Stimulated activated CD4-positive, alpha-beta T cell treated with anti-CD3 and anti-CD28 coated beads, Interleukin-15, amount 100 ng/mL, for 48 hours (primary cell): ENCODE results near the gene GFI1B.
"Not testable (repeated sequence)": the region's sequence is repeated elsewhere in the genome, so short reads cannot be mapped to it uniquely, and the experiment has no call there.

Experiments used
- DNase-seq, 2 donors: peaks; one replicate each; pipeline ENCODE4 v3.0.0-alpha.2; 2020; ENCODE audit warnings: low read depth in 2 of 2

GFI1B gene

DNA sequence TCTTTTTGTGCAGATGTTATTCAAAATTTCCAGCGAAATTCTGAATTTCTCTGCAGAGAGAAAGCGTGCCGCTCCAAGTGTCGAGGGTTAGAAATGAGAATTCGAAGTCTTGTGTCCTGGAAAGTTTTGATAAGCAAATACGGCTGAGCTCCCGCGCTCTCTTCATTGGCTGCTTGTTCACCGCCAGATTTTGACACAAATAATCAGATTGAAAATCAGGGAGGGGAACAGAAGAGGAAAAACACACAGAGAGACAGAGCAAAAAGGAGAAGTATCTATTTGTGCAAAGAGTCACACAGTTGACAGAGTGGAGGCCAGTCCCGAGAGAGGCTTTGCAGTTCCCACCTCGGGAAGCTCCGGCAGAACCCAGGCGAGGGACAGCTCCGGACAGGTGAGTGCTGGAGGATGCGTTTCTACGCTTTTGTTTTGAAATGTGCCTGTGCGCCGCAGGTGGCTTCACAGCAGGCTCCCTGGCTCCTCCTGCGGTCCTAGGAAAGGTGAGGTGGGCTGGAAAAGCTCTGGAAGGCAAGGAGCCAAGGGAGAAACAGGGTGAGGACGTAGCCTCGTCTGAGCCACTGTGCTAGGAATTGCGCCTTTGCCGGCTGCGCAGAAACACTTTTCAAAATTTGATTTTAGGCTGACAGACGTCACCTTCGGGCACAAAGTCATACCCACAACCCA, at the start of gene GFI1B:
Gene GFI1B (plus strand): TSS at position 244 of the 681 bp plus-strand sequence. CDS start 7,985 bp downstream, outside the sequence.
- no peak for DNase-seq

DNA sequence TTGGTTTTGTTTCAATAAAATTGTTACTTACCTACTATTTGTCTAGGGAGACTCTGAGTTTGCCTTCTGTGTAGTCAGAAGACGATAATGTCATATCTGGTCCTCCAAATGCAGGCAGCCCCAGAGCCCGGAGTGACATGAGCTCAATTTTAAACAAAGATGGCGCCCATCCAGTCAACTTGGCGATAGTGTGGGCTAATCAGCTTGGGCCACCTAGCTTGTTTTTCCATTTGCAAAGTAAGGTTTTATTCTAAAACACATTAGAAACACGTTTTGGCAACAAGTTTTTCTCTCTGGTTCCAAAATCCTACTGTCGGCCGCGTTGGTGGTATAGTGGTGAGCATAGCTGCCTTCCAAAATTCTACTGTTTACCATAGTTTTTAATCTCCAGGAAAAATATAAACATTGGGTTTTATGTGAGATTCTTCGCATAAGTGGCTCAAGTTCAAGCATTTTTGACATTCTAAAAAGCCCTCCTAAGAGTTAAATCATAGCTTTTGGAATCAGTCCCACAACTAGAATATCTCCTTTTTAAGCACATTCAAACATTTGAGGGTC, 47.2 kb upstream of the GFI1B start:
- DNase-seq = no peak

DNA sequence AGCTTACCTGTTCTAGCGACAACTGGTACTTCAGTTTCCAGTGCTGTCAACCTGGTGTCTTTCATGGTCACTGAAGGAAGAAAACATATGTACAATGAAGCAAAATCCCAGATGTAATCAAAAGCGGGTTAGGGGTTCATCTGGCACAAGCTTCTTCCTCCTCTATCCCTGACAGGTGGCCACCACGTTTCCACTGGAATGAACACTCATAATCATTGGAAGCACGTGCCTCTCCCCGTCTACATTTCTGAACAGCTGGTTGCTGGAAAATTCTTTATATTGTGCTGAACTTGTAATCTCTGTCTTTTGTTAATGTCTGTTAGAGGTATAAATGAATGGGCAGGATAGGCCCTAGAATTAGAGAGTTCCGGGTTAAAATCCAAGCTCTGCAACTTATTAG, 43.5 kb upstream of the GFI1B start:
- no peak for DNase-seq

DNA sequence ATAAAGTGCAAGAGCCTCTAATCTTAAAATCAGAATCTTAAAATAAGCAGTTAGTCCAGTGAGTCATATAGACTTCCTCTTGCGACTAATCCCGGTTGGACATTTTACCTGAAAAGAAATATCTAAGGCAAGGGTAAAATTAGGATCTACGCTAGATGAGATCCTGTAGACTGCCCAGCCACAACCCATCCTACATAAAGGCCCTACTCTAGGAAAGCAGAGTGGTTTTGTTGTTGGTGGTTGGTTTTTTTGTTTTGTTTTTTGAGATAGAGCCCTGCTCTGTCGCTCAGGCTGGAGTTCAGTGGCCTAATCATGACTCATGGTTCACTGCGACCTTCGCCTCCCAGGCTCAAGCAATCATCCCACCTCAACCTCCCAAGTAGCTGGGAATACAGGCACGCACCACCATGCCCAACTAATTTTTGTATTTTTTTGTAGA, 41.0 kb upstream of the GFI1B start:
- DNase-seq = no peak

DNA sequence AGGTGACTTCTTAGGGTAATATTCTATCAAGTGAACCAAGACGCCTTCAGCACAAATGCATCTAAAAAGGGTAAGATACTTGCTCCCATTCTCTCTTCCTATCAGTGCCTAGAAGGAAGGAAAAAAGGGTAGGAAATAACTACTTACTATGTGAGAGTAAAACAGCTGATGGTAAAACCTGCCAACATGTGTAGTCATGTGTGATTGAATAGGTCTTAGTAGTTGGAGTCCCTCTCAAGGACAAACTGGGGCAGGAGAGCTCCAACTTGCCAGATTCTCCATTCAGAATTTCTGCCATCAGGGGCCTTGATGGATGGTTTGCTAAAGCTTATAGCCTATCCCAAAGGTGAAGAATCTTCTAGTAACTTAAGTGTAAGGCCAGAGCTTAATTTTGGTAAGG, 39.3 kb upstream of the GFI1B start:
- no peak for DNase-seq

DNA sequence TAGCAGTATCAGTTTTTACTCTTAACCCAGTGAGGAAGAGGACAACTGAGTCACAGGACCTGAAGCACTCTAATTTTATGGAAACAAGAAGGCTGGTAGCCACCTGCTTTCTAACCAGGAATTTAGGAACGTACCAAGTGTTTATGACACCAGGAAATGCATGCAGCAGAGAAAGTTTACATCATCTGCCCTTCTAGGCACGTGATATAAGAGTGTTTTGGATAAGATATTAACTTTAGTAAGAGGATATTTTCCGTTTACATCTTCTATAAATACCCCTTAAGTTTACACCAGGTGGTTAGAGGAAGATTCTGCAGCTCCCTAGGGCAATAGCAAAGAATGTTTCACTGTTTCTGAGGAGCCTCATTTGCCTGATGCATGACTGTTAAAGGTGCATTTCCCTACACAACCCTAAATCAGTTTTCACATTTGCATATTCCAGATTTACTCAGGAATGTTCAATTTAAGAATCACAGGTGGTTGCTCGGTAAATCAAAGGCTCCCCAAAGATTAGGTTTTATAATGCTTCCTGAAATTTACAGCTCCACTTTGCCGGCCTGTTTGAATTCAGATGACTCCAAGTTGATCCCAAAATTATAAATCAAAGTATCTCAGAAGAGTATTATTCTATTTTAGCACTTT, 35.8 kb upstream of the GFI1B start:
- DNase-seq = no peak

DNA sequence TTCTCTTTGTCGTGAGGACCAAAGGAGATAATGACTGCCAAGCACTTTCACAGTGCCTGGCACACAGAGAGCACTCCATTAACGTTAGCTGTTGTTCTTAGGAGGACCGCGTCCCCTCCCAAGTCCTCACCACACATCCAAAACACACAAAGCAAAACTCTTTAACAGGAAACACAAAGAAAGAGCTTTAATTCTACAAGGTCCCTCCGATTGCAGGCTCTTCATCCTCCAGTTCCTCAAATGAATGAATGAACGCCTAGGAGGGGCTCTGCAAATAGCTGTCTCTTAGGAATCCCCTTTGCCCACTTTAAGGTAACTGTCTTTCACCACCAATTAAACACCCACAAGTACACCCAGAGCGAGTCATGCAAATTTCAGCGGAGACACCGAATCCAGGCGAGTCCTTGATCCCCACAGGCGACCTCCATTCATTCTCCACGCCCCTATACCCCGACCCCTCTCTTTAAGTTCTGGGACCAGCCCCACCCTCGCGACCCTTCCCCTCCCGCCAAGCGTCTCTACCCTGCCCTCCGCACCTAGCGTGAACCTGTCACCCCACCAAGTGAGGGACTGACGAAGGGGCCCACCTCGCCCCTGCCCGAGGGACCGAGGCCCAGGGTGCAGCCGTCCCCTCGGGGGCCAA, 34.7 kb upstream of the GFI1B start:
- DNase-seq = no peak

DNA sequence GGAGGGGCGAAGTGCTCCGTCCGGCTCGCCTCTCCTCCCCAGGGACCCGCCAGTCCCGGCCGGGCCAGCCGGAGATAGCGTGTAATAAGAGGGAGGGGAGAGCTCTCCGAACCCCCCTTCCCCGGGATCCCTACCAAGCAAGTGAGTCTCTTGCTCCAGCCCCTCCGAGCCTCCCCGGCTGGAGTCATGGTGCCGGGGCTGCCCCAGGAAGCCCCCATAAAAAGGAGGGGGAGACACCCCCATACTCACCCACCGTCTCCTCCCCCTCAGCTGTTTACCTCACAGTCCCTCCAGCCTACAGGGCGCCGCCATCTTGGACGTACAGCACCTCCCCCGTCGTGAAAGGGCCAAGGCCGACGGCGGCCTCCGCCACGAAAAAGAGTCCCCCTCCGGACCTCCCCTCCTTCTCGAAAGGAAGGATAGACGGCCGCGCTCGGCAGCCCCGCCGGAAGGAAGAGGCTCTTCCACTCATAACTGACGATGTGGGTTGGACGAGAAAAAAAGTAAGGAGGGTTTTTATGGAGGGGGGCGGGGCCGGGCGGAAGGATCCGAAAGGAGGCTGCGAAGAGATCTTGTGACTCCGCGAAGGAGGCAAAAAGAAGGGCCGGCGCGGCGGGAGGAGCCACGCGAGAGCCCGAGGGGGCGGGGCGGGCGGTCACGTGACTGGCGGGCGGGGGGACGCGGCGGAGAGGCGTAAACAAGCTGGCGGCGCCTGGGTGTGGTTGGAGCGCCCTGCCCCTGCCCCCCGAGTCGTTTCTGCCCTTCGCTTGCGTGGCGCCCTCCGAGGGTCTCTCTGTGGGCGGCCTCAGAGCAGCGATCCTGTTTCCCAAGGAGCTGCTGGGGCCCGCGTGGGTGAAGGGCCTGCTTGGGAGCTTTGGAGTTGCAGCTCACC, 34.0 kb upstream of the GFI1B start, which contains the start of gene TSC1:
Gene TSC1 (minus strand): TSS at position 323 of the 892 bp plus-strand sequence. CDS start 15,744 bp downstream, outside the sequence.
- peak; percentile 95 to 97 for DNase-seq

DNA sequence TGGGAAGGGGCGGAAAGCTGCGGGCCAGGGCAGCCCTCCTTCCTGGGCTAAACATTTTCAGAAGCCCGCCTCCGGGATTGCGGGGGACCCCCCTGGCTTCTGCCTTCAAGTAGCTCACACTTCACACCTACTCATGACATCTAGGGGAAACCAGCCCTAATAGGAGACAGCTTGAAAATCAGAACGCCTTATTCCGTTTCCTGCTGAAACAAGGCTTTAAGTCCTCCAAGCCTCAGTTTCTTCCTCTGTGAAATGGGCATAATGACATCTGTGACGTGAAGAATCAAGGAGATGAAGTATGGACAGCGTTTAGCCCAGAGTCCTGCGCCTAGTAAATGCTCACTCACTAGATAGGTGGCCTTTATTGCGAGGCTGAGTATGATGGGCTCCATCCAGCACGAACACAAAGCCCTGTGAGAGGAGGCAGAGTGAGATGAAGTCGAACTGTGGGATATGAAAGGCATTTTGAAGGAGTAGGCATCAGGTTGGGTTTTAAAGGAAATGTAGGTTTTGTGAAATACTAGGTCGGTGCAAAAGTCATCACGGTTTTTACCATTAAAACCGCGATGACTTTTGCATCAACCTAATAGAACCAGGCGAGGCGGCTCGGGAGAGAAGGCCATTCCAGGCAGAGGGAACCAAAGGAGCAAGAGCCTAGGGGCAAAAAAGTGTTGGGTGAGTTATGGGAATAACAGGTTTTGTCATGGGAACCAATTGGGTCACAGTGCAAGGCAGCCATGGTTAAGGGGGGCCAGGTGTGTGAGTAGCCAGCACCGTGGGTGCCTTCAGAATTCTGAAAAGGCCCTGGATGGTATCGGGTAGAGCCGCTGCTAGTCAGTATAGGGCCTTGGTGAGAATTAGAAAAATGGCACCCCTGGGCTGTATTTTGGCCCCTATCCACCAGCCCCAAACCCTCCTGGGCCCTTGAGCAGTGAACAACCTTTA, 33.0 kb upstream of the GFI1B start:
- DNase-seq = no peak

DNA sequence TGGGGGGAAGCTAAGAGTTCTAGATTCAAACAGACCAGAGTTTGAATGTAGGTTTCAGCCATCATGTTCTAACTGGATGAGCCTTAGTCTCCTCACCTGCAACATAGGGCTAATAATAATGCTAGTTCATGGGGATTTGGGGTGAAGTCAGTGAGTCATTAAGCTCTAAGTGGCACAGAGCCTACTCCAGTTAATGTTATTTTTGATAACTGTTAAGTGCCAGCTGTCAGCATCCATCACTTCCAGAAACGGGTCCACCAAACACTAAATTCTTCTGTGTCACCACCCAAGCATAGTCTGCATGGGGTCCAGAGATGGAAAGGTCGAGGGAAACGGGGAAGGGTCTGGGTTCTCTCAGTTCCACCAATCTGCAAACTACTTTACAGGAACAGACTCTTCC, 32.3 kb upstream of the GFI1B start:
- no peak for DNase-seq

DNA sequence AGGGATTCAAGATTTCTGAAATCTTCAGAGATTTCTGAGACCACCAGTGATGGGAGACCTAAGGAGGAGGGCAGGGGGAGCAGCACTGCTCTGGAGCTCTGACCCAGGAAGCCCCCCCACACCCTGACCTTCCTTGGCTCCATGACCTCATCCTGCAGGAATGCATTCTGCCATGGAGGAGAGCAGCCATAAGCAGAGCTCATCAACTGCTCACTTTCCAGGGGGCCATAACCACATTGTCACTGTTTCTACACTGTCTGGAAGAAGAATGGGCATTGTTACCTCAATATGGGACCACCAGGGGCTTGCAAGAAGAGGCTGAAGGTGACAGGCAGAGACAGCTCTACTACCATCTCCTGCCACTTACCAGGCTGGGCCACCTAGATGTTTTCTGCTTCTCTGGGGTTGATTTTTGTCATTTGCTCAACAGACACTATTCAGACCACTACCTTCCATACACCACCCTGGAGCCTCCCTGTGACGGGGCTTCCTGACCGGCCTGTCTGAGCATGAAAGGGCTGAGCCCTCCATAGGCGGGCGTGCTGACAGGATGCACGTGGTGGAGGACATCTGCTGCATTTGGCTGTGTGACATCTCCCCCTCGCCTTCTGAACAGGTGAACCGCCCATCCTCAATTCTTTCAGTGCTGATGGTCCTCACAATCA, 31.7 kb upstream of the GFI1B start:
- no peak for DNase-seq

DNA sequence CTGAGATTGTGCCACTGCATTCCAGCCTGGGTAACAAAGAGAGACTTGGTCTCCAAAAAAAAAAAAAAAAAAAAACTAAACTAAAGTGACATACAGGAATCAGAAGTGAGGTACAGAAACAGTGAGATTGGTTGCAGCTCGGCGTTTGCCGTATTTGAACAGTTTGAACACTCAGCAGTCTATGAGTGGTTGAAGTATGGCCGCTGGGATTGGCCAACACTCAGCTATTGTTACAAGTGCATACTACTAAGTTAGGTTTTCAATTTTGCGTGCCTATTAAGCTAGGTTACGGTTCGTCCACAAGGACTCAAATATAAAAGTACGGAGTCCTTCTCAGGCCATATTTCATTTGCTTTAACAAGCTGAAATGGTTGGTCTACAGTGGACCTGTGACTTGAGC, 30.7 kb upstream of the GFI1B start:
- no peak for DNase-seq

DNA sequence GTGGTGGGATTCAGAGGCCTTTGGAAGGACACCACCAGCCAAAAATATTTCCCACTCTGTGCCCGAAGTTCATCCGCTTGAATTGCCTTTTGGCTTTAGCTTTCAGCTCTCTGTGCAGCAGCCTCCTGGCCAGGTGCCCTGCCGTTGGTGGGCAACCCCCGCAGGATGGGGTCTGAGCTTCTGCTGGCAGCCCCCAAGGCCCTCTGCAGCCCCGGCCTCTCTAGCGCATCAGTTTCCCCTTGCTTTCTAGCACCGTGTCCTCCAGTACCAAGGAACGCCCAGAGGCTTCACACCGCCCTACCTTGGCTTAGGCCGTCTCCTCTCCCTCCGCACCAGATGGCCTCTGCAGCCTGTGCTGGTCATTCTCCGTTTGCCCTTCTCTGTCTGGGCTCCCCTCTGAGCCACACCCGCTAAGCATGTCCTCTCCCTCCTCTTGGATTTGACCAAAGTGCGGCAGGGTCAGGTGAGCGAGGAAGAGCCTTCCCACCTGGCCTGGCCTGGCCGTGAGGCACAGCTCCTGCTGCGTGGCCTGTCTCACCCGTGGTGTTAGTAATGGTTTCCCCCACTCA, 29.9 kb upstream of the GFI1B start:
- DNase-seq = no peak

DNA sequence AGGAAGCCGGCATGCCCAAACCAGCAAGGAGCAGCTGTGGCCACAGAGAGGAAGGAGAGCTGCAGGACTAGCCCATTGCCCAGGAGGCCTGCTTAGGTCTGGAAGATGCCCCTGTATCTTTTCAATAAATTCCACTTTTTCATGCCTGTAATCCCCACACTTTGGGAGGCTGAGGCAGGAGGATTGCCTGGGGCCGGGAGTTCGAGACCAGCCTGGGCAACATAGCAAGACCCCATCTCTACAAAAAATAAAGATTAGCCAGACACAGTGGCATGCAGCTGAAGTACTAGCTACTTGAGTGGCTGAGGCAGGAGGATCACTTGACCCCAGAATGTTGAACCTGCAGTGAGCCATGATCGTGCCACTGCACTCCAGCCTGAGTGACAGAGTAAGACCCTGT, 28.8 kb upstream of the GFI1B start:
- DNase-seq = no peak

DNA sequence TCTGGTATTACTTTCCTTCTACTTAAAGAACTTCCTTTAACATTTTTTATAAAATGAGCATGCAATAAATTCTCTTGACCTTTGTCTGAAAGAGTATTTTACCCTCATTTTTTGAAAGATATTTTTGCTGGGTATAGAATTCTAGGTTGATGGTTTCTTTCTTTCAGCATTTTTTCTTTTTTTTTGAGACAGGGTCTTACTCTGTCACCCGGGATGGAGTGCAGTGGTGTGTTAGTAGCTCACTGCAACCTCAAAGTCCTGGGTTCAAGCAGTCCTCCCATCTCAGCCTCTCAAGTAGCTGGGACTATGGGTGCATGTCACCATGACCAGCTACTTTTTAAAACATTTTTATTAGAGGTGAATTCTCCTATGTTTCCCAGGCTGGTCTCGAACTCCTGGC, 23.4 kb upstream of the GFI1B start:
- no peak for DNase-seq

DNA sequence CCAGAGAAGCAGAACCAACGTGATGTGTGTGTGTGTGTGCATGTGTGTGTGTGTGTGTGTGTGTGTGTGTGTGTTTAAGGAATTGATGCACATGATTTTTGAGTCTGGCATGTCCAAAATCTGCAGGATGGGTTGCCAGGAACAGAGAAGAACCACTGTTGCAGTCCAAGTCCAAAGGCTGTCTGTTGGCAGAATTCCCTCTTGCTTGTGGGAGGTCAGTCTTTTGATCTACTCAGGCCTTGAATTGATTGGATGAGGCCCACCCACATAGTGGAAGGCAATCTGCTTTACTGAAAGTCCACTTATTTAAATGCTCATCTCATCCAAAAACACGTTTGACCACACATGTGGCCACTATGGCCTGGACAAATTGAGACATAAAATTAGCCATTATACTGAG, 22.7 kb upstream of the GFI1B start:
- DNase-seq = no peak

DNA sequence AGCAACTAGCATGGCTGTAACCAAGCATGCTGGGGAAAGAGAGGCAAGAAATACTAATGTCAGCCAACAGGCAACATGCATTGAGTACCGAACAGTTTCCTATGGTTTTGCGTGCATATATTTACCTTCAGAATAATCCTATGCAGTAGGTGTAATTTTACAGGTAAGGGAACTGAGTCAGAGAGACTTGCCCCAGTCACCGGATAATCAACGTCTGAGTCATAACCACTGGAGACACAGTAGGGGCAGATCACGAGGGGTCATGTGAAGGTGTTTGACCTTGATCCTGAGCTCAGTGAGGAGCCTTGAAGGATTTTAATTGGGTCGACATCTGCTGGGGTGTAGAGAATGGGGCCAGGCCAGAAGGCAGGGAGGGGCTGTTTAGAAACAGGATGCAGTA, 20.7 kb upstream of the GFI1B start:
- no peak for DNase-seq

DNA sequence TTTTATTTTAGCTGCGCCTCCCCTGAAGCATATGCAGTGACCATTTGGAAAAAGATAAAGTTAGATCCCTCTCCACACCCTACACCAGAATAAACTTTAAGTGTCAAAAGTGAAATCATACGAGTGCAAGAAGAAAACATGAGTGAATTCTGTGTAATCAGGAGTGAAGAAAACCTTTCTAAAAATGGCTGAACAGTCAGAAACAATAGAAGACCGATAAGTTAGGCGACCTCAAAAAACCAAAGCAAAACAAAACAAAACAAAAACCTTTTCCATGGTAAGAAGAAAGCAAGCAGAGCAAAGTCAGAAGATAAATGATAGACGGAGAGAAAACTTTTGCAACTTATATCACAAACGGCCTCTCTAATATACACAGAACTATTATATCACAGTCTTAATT, 17.5 kb upstream of the GFI1B start:
- no peak for DNase-seq

DNA sequence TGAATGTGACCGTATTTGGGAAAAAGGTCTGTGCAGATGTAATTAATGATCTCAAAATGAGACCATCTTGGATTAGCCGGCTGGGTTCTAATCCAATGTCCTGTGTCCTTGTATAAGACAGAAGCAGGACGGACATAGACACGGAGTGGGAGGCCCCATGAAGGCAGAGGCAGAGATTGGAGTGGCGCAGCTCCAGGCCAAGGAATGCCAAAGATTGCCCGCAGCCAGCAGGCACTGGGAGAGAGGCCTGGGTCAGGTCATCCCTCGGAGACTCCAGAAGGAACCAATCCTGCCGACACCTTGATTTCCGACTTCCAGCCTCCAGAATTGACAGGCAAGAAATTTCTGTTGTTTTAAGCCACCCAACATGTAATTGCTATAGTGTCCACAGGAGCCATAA, 13.0 kb upstream of the GFI1B start:
- DNase-seq = no peak

DNA sequence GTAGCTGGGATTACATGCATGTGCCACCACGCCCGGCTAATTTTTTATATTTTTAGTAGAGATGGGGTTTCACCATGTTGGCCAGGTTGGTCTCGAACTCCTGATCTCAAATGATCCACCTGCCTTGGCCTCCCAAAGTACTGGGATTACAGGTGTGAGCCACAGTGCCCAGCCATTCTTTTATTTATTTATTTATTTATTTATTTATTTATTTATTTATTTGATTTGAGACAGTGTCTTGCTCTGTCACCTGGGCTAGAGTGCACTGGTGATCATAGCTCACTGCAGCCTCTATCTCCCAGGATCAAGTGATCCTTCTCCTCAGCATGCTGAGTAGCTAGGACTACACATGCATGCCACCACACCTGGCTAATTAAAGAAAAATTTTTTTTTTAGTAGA, 10.6 kb upstream of the GFI1B start:
- not testable (repeated sequence) for DNase-seq
